Stimulated activated CD8-positive, alpha-beta memory T cell treated with anti-CD3 and anti-CD28 coated beads, Interleukin-15, amount 100 ng/mL, for 1 hour (primary cell): Measurements from ENCODE around the gene ATG4A.

Experiments
- DNase-seq: peaks from one replicate; pipeline ENCODE4 v3.0.0-alpha.2; 2020; ENCODE audit warnings: low read depth

Gene ATG4A

GRCh38 chrX:108123591-108124366 lies 32.2 kb downstream of the ATG4A start:
- no peak for DNase-seq

- no peak for DNase-seq
Observed at GRCh38 chrX:108126661-108127060, 35.1 kb downstream of the ATG4A start.

- no peak for DNase-seq
Observed at GRCh38 chrX:108127152-108127551, 35.6 kb downstream of the ATG4A start.

- no peak for DNase-seq
Observed at GRCh38 chrX:108130889-108131288, 39.3 kb downstream of the ATG4A start.

- no peak for DNase-seq
Observed at GRCh38 chrX:108131471-108131870, 39.9 kb downstream of the ATG4A start.

GRCh38 chrX:108132034-108132433 lies 40.5 kb downstream of the ATG4A start:
- no peak for DNase-seq

GRCh38 chrX:108132876-108133275 lies 41.3 kb downstream of the ATG4A start:
- DNase-seq: no peak

GRCh38 chrX:108134724-108135123 lies 43.1 kb downstream of the ATG4A start:
- DNase-seq: no peak

- no peak for DNase-seq
Observed at GRCh38 chrX:108138814-108139702, 47.5 kb downstream of the ATG4A start.

GRCh38 chrX:108148524-108148923 lies 56.9 kb downstream of the ATG4A start:
- DNase-seq: no peak

GRCh38 chrX:108156082-108156481 lies 64.5 kb downstream of the ATG4A start:
- DNase-seq: no peak

GRCh38 chrX:108156934-108157466 lies 65.4 kb downstream of the ATG4A start:
- DNase-seq: no peak

GRCh38 chrX:108157628-108158027 lies 66.0 kb downstream of the ATG4A start:
- no peak for DNase-seq

- DNase-seq: no peak
Observed at GRCh38 chrX:108159028-108159670, 67.6 kb downstream of the ATG4A start.

- DNase-seq: no peak
Observed at GRCh38 chrX:108160309-108160708, 68.7 kb downstream of the ATG4A start.

- no peak for DNase-seq
Observed at GRCh38 chrX:108162265-108162664, 70.7 kb downstream of the ATG4A start.

GRCh38 chrX:108163333-108164082 lies 71.9 kb downstream of the ATG4A start:
- no peak for DNase-seq

- no peak for DNase-seq
Observed at GRCh38 chrX:108165383-108166111, 74.0 kb downstream of the ATG4A start.

- DNase-seq: no peak
Observed at GRCh38 chrX:108167211-108167872, 75.8 kb downstream of the ATG4A start.

GRCh38 chrX:108168961-108169740 lies 77.6 kb downstream of the ATG4A start:
- DNase-seq: no peak
